ENCODE results near the gene ZBTB47. TPM values are rescaled to one million over a fixed set of nuclear protein-coding genes. Genes with fewer than 3 reads are reported as not detected.

ZBTB47 gene
- total RNA-seq, 1 experiment from 2014 or later: 16.1 TPM

- DNase-seq (ENCODE audit: low spot score): no peak
- in situ Hi-C loops (cut with HindIII; ENCODE audit: low sequenced_read_pairs): no loop called here
Observed at GRCh38 chr3:42651248-42652091, 2.0 kb upstream of the ZBTB47 start.

- DNase-seq (ENCODE audit: low spot score): no peak
- in situ Hi-C loops (cut with HindIII; ENCODE audit: low sequenced_read_pairs): no loop called here
Observed at GRCh38 chr3:42652251-42652610, 1.3 kb upstream of the ZBTB47 start.

DNA sequence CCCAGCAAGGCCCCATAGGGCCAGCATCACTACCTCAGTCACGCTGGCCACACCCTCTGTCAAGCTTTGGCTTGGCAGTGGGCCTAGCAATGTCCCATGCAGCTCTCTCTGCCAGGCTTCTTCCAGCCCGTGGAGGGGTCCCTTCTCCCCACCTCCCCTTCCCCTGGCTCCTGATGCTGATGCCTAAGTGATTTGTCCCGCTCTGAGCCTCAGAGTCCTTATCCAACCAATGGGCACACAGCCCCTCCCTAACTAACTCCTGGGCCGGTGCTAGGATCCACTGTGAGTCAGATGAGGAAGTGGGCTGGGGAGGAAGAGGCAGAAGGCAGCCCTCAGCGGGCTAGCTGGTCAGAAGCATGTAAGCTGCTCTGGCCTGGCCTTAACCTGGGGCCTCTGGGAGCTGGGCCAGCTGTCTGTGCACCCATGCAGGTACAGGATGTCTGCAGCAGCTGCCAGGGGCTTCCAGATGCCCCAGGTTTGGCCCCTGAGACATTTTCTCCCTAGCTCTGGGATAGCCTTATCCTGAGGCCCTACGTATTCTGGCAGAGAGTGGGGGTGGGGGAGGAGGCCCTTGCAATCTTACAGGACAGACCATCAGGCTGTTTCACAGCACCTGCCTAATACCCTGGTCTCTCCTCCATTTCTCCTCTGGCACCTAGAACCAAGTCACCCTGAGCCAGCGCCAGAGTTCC lies 740 bp upstream of the ZBTB47 start:
- DNase-seq (ENCODE audit: low spot score): peak; percentile 52
- in situ Hi-C loops (cut with HindIII; ENCODE audit: low sequenced_read_pairs): no loop called here

DNA sequence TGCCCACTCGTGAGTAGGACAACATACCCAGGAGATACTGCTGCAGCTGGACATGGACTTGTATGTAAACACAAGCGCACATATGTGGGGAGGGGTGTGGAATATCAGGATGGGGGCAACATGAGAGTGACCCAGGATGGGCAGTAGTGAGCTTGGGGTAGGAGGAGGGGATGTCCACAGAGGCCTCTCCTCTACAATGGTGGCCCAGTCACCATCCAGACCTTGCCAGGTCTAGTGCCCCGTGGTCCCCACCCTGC lies 266 bp upstream of the ZBTB47 start:
- in situ Hi-C loops (cut with HindIII; ENCODE audit: low sequenced_read_pairs): no loop called here

DNA sequence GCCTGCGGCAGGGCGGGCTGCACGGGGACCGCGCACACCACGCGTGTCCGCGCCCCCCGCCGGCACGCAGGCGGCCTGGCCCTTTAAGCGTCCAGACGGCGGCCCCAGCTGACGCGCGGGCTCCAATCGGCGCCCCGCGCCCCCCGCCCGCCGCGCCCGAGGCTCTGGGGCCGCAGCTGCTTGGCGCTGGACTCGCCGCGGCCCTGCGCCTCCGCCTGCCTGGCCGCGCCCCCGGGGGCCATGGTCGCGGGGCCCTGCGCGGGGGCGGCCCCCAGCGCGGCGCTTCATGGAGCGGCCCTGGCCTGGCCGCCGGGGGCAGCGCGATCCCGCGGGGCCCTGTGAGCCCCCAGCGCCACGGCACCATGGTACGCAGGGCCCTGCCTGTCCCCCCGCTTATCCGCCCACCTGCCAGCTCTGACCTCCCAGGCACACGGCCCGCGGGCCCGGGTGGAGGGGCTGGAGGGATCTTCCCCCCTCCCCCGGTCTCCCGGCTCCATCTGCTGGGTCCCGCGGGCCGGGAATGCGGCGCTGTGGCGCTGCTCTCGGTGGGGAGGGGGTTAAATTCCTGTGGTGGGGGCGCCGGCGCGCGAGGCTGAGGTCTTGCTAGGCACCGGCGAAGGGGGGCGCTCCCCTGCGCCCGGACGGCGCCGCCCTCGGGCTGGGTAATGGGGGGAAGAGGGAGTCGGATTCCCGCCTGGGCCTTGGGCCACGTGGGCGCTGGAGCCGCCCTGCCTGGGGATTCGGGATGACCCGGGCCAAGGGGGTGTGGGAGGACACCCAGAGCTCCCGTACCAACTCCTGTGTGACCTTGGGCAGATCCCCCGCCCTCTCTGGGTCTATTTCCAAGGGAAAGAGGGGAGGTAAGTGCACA lies 1.1 kb downstream of the ZBTB47 start:
- in situ Hi-C loops (cut with HindIII; ENCODE audit: low sequenced_read_pairs): no loop called here
- peak; percentile 57 for DNase-seq (ENCODE audit: low spot score)

More for the DNA sequence above, 266 bp upstream of the ZBTB47 start:
- DNase-seq (ENCODE audit: low spot score): no peak

GRCh38 chr3:42655331-42655888 lies 1.9 kb downstream of the ZBTB47 start:
- DNase-seq (ENCODE audit: low spot score): no peak

GRCh38 chr3:42655980-42656679 lies 2.6 kb downstream of the ZBTB47 start:
- in situ Hi-C loops (cut with HindIII; ENCODE audit: low sequenced_read_pairs): no loop called here
- DNase-seq (ENCODE audit: low spot score): no peak

More at GRCh38 chr3:42655331-42655888, 1.9 kb downstream of the ZBTB47 start:
- in situ Hi-C loops (cut with HindIII; ENCODE audit: low sequenced_read_pairs): no loop called here

GRCh38 chr3:42656680-42657610 lies 3.4 kb downstream of the ZBTB47 start:
- in situ Hi-C loops (cut with HindIII; ENCODE audit: low sequenced_read_pairs): no loop called here
- DNase-seq (ENCODE audit: low spot score): no peak

DNA sequence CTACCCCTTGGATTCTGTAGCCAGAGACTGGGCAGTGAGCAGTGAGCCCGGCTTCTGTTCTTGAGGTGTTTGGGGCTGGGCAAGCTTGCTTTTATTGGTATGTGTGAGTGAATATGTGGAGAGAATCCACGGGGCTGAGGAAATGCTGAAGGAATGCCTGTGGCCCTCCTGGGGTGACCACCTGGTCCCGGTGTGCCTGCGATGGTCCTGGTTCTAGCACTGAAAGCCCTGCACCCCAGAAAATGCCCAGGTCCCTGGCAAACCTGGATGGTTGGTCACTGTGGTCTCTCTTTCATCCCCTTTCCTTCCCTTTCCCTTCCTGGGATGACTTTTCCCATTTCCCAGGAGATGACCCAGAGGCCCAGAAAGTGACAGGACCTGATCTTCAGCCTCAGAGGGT lies 4.2 kb downstream of the ZBTB47 start:
- in situ Hi-C loops (cut with HindIII; ENCODE audit: low sequenced_read_pairs): no loop called here
- DNase-seq (ENCODE audit: low spot score): no peak

DNA sequence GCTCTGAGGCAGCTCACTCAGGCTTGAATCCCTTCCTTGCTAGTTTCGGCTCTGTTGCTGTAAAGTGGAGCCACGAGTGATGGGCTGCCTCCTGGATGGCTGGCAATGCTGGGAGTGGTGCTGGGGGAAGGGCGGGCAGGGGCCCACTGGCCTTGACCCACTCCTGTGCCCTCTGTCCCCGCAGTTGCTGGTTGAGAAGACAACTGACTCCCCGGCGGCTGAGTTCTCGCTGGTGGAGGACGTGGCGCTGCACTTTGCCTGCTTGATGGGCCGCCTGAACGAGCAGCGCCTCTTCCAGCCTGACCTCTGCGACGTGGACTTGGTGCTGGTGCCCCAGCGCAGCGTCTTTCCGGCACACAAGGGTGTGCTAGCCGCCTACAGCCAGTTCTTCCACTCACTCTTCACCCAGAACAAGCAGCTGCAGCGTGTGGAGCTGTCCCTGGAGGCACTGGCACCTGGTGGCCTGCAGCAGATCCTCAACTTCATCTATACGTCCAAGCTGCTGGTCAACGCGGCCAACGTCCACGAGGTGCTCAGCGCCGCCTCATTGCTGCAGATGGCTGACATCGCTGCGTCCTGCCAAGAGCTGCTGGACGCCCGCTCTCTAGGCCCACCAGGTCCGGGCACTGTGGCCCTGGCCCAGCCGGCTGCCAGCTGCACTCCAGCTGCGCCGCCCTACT lies 4.7 kb downstream of the ZBTB47 start:
- no peak for DNase-seq (ENCODE audit: low spot score)
- in situ Hi-C loops (cut with HindIII; ENCODE audit: low sequenced_read_pairs): no loop called here

- in situ Hi-C loops (cut with HindIII; ENCODE audit: low sequenced_read_pairs): no loop called here
- DNase-seq (ENCODE audit: low spot score): no peak
Observed at GRCh38 chr3:42658771-42659390, 5.4 kb downstream of the ZBTB47 start.

- in situ Hi-C loops (cut with HindIII; ENCODE audit: low sequenced_read_pairs): no loop called here
- no peak for DNase-seq (ENCODE audit: low spot score)
Observed at GRCh38 chr3:42659451-42660130, 6.1 kb downstream of the ZBTB47 start.

- DNase-seq (ENCODE audit: low spot score): no peak
- in situ Hi-C loops (cut with HindIII; ENCODE audit: low sequenced_read_pairs): no loop called here
Observed at GRCh38 chr3:42660131-42660715, 6.7 kb downstream of the ZBTB47 start.

DNA sequence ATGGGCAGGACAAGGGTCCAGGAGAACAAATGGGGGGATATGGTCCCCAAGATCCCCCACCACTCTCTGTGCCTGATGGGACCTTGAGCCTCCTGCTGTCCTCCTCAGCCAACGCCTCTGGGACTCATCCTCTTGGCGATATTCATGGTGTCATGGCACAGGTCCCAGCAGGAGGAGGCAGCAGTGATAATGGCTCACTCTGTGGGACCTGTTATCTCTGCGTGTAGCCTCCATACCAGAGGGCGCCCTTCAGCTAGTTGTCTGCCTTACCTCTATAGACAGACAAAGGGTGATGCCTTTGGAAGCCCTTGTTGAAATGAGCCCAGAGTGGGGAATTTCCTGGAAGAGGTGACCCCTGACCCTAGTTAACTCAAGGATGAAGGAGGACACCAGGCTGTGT lies 7.4 kb downstream of the ZBTB47 start:
- DNase-seq (ENCODE audit: low spot score): no peak
- in situ Hi-C loops (cut with HindIII; ENCODE audit: low sequenced_read_pairs): no loop called here

DNA sequence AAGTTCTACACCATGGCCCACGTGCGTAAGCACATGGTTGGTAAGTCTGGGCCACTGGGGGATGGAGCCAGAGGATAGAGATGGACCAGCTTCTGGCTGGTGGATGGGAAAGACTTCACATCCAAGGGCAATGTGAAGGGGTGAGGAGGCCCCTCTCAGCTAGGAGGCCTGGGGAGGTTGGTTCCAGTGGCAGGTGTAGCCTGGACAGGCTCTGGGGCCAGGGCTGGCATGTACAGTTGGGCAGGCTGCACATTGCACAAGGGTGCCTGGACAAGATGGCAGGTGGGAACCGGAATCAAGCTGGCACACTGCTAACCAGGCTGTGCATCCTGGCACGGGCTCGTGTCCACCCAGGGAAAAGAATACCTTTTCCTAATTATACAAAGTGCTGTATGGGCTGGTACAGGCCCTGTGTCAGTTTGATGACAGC lies 8.1 kb downstream of the ZBTB47 start:
- in situ Hi-C loops (cut with HindIII; ENCODE audit: low sequenced_read_pairs): no loop called here
- DNase-seq (ENCODE audit: low spot score): peak; percentile 61
